ENCODE measurements around the gene AAK1.

Gene AAK1

GRCh38 chr2:69525261-69525660, 118.3 kb downstream of the AAK1 start:
- TF ChIP-seq Cebpa-rat (IDR thresholded peaks at IDR 0.05) = no peak
- Histone ChIP-seq H3K4me1 (peaks cover 0 to 6% (median 0%) of the 10 kb centered on the region in 10 experiments; a peak in 5 of 20 replicates), H3K9ac (no peak overlapping the region), H3K27me3 (no peaks in the 10 kb centered on the region), H3K36me3 (peaks cover 90 to 100% (median 99%) of the 10 kb centered on the region in 11 experiments), H4K20me1 (no peaks in the 10 kb centered on the region), H3K4me2 (no peak overlapping the region), H3K4me3 (no peak overlapping the region), H3K27ac (no peak overlapping the region), H3K9me3 (replicated peaks in 1 of 11) (no peaks in the 10 kb centered on the region)

GRCh38 chr2:69524799-69525198, 118.7 kb downstream of the AAK1 start:
- no peak overlapping the region for H3K4me2 ChIP-seq
- H3K36me3 ChIP-seq = peaks cover 90 to 100% (median 99%) of the 10 kb centered on the region in 11 experiments
- H3K27ac ChIP-seq = no peak overlapping the region

GRCh38 chr2:69521747-69522146, 121.8 kb downstream of the AAK1 start:
- no peak overlapping the region for H3K27ac ChIP-seq
- no peak overlapping the region for H3K4me2 ChIP-seq
- peaks cover 0 to 6% (median 0%) of the 10 kb centered on the region in 10 experiments; a peak in 5 of 20 replicates for H3K4me1 ChIP-seq
- H4K20me1 ChIP-seq = 0 out of 22 replicates have a peak, but pooled peaks cover 0 to 3% (median 0%) of the 10 kb centered on the region in 11 experiments
- H3K4me3 ChIP-seq = no peak overlapping the region
- H3K9ac ChIP-seq = no peak overlapping the region
- H3K36me3 ChIP-seq = peaks cover 92 to 100% (median 98%) of the 10 kb centered on the region in 11 experiments
- no peaks in the 10 kb centered on the region for H3K9me3 ChIP-seq (replicated peaks in 1 of 11)
- H3K27me3 ChIP-seq = no peaks in the 10 kb centered on the region
- no peak for TF ChIP-seq Cebpa-rat (IDR thresholded peaks at IDR 0.05)

More at GRCh38 chr2:69524799-69525198, 118.7 kb downstream of the AAK1 start:
- Histone ChIP-seq H3K4me1 (peaks cover 0 to 6% (median 0%) of the 10 kb centered on the region in 10 experiments; a peak in 5 of 20 replicates), H3K9ac (no peak overlapping the region), H3K27me3 (no peaks in the 10 kb centered on the region), H3K4me3 (no peak overlapping the region), H3K9me3 (replicated peaks in 1 of 11) (no peaks in the 10 kb centered on the region), H4K20me1 (no peaks in the 10 kb centered on the region)
- no peak for TF ChIP-seq Cebpa-rat (IDR thresholded peaks at IDR 0.05)

DNA sequence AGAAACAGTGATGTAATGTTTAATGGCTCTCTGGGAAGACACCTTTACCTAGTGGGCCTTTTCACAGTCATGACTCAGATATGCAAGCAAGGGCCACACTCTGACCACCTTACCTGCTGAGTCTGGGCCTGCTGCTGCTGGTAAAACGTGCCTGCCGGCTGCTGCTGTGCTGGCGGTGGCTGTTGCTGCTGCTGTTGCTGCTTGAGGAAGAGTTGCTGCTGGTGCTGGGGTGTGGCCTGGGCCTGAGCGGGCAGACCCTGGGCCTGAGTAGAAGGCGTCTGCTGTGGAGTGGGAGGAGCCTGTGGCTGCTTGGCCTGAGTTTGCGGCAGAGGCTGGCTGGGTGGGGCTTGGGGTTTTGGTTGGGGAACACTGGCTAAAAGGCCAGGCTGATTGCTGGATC, 124.7 kb downstream of the AAK1 start:
- TF ChIP-seq Cebpa-rat (IDR thresholded peaks at IDR 0.05) = no peak
- no peak overlapping the region for H3K4me2 ChIP-seq
- H3K36me3 ChIP-seq = peaks cover 90 to 100% (median 97%) of the 10 kb centered on the region in 11 experiments
- no peak overlapping the region for H3K9ac ChIP-seq
- H3K4me1 ChIP-seq = no peaks in the 10 kb centered on the region
- no peak overlapping the region for H3K27ac ChIP-seq
- no peaks in the 10 kb centered on the region for H3K9me3 ChIP-seq (replicated peaks in 1 of 11)
- no peaks in the 10 kb centered on the region for H3K27me3 ChIP-seq
- no peak overlapping the region for H3K4me3 ChIP-seq
- peaks cover 0 to 11% (median 0%) of the 10 kb centered on the region in 11 experiments; a peak in 1 of 22 replicates for H4K20me1 ChIP-seq

- no peaks in the 10 kb centered on the region for H3K9me3 ChIP-seq (replicated peaks in 1 of 11)
- peaks cover 0 to 11% (median 0%) of the 10 kb centered on the region in 11 experiments; a peak in 1 of 22 replicates for H4K20me1 ChIP-seq
- no peak overlapping the region for H3K9ac ChIP-seq
- no peak overlapping the region for H3K4me3 ChIP-seq
- H3K36me3 ChIP-seq = peaks cover 92 to 100% (median 97%) of the 10 kb centered on the region in 11 experiments
- H3K27ac ChIP-seq = no peak overlapping the region
- no peaks in the 10 kb centered on the region for H3K27me3 ChIP-seq
- no peaks in the 10 kb centered on the region for H3K4me1 ChIP-seq
- H3K4me2 ChIP-seq = no peak overlapping the region
- TF ChIP-seq Cebpa-rat (IDR thresholded peaks at IDR 0.05) = no peak
These were observed 126.1 kb downstream of the AAK1 start for GRCh38 chr2:69517410-69517809.

DNA sequence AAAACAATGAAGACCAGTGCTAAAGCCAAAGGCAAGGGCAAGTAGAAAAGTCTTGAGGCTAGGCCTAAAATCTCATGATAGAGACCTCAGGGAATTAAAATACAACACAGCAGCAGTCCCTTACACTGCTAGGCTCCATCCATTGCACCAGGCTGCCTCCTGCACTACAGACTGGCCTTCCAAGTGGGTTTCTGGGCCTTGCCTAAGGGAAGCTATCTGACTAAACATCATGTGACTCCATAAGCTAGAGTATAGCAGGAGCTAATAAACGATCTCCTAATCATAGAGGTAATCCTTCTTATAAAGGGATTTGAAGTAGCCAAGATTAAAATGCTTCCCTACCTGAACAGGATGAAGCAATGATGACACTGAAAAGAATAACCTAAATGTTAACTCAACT, 128.7 kb downstream of the AAK1 start:
- Histone ChIP-seq H3K27me3 (no peaks in the 10 kb centered on the region), H4K20me1 (peaks cover 0 to 11% (median 0%) of the 10 kb centered on the region in 11 experiments; a peak in 1 of 22 replicates), H3K27ac (no peak overlapping the region), H3K4me3 (no peak overlapping the region), H3K9me3 (replicated peaks in 1 of 11) (peaks cover 0 to 20% (median 9%) of the 10 kb centered on the region in 11 experiments; a peak in 11 of 22 replicates), H3K36me3 (peaks cover 92 to 100% (median 97%) of the 10 kb centered on the region in 11 experiments), H3K4me2 (no peak overlapping the region), H3K9ac (no peak overlapping the region), H3K4me1 (no peaks in the 10 kb centered on the region)
- no peak for TF ChIP-seq Cebpa-rat (IDR thresholded peaks at IDR 0.05)

- TF ChIP-seq Cebpa-rat (IDR thresholded peaks at IDR 0.05) = no peak
- H3K9ac ChIP-seq = no peak overlapping the region
- no peak overlapping the region for H3K27ac ChIP-seq
- no peak overlapping the region for H3K4me3 ChIP-seq
- H3K4me2 ChIP-seq = no peak overlapping the region
- peaks cover 0 to 11% (median 0%) of the 10 kb centered on the region in 11 experiments; a peak in 1 of 22 replicates for H4K20me1 ChIP-seq
- peaks cover 92 to 100% (median 97%) of the 10 kb centered on the region in 11 experiments for H3K36me3 ChIP-seq
- H3K27me3 ChIP-seq = no peaks in the 10 kb centered on the region
- H3K9me3 ChIP-seq (replicated peaks in 1 of 11) = peaks cover 0 to 20% (median 9%) of the 10 kb centered on the region in 11 experiments; a peak in 11 of 22 replicates
- H3K4me1 ChIP-seq = peaks cover 0 to 2% (median 0%) of the 10 kb centered on the region in 10 experiments; a peak in 2 of 20 replicates
These were observed 129.1 kb downstream of the AAK1 start for GRCh38 chr2:69514406-69514805.

- no peak overlapping the region for H3K4me2 ChIP-seq
- H3K4me1 ChIP-seq = peaks cover 0 to 21% (median 13%) of the 10 kb centered on the region in 10 experiments; a peak in 11 of 20 replicates
- no peak overlapping the region for H3K9ac ChIP-seq
- H3K27ac ChIP-seq = no peak overlapping the region
- H3K4me3 ChIP-seq = no peak overlapping the region
- peaks cover 89 to 100% (median 99%) of the 10 kb centered on the region in 11 experiments for H3K36me3 ChIP-seq
- no peak for TF ChIP-seq Cebpa-rat (IDR thresholded peaks at IDR 0.05)
- H3K9me3 ChIP-seq (replicated peaks in 1 of 11) = peaks cover 0 to 20% (median 9%) of the 10 kb centered on the region in 11 experiments; a peak in 11 of 22 replicates
- no peaks in the 10 kb centered on the region for H3K27me3 ChIP-seq
- H4K20me1 ChIP-seq = peaks cover 0 to 9% (median 0%) of the 10 kb centered on the region in 11 experiments; a peak in 1 of 22 replicates
These were observed 131.1 kb downstream of the AAK1 start for GRCh38 chr2:69512446-69512845.

DNA sequence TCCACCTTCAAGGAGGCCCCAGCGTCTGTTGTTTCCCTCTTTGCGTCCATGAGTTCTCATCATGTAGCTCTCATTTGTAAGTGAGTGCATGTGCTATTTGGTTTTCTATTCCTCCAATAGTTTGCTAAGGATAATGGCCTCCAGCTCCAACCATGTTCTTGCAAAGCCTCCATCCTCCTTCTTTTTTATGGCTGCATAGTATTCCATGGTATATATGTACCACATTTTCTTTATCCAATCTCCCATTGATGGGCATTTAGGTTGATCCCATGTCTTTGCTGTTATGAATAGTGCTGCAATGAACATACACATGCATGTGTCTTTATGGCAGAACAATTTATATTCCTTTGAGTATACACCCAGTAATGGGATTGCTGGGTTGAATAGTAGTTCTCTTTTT, 133.3 kb downstream of the AAK1 start:
- Histone ChIP-seq H3K4me1 (peaks cover 0 to 44% (median 13%) of the 10 kb centered on the region in 10 experiments; a peak in 11 of 20 replicates), H3K27ac (no peak overlapping the region), H3K36me3 (peaks cover 85 to 100% (median 99%) of the 10 kb centered on the region in 11 experiments), H3K9me3 (replicated peaks in 1 of 11) (peaks cover 0 to 20% (median 9%) of the 10 kb centered on the region in 11 experiments; a peak in 11 of 22 replicates), H3K27me3 (no peaks in the 10 kb centered on the region), H3K4me3 (no peak overlapping the region), H3K4me2 (no peak overlapping the region), H4K20me1 (0 out of 22 replicates have a peak, but pooled peaks cover 0 to 5% (median 0%) of the 10 kb centered on the region in 11 experiments), H3K9ac (no peak overlapping the region)
- no peak for TF ChIP-seq Cebpa-rat (IDR thresholded peaks at IDR 0.05)
